A549 (cell line): Measurements from ENCODE around the gene KIAA1210. TPM values are rescaled to one million over a fixed set of nuclear protein-coding genes. Genes with fewer than 3 reads are reported as not detected.
A peak's percentile ranks its signal among the peaks of the same experiment; 100 is the strongest.

Source experiments
- ATAC-seq, 2 experiments: fragments of 200-7000 bp in 1 of 2; fragments of >200 bp in 1 of 2; cut with Nextera tagmentation in 1 of 2; cut with Tn5 transposase in 1 of 2; 3 replicates each; pipeline versions ENCODE4 v1.8.0 to v1.9.1; 2018 to 2020; ENCODE audit warnings: mild to moderate bottlenecking in 1 of 2, moderate library complexity in 1 of 2
- CTCF ChIA-PET: fragments of 300-600 bp; sonication (Branson Sonifier 250); formaldehyde crosslinking; extraction: SDS; loops from one replicate; lab custom pipeline; 2021; ENCODE audit warnings: antibody characterized with exemption, inconsistent platforms; lab: Yijun Ruan, JAX
- POLR2A ChIA-PET: fragments of 350-600 bp; formaldehyde crosslinking; extraction: SDS; loops from one replicate; lab custom pipeline; 2021; ENCODE audit warnings: antibody characterized with exemption, inconsistent platforms; lab: Yijun Ruan, JAX
- DNase-seq, 2 experiments: peaks; one replicate each; pipeline versions ENCODE4 v3.0.0 to v3.0.0-alpha.2; 2011 to 2016; ENCODE audit warnings: low read depth in 1 of 2, low spot score in 1 of 2
- FAIRE-seq: peaks from 2 replicates; lab custom pipeline; 2011; peaks lifted over from hg19 to GRCh38; lab: Jason Lieb, UNC
- H3K27ac ChIP-seq, 2 experiments: fragments of >200 bp; sonication (Bioruptor Twin); formaldehyde crosslinking; 3 replicates each; pipeline ENCODE4 v1.5.1; 2016 to 2017
- H3K4me1 ChIP-seq: fragments of >200 bp; sonication (Bioruptor Twin); formaldehyde crosslinking; 3 replicates; pipeline ENCODE4 v1.6.1; 2016
- H3K4me2 ChIP-seq: fragments of >200 bp; sonication (Bioruptor Twin); formaldehyde crosslinking; 3 replicates; pipeline ENCODE4 v1.6.1; 2016
- H3K4me3 ChIP-seq: fragments of >200 bp; sonication (Bioruptor Twin); formaldehyde crosslinking; 3 replicates; pipeline ENCODE4 v1.5.1; 2016
- H3K9me3 ChIP-seq: fragments of >200 bp; sonication (Bioruptor Twin); formaldehyde crosslinking; 3 replicates; pipeline ENCODE4 v1.6.1; 2016
- CBX2 ChIP-seq: fragments of 200-600 bp; sonication (generic); IDR thresholded peaks from 2 replicates; pipeline ENCODE4 v1.6.1; 2016; ENCODE audit warnings: low read depth, mild to moderate bottlenecking, borderline replicate concordance
- CEBPB ChIP-seq, 2 experiments: fragments of >200 bp in 1 of 2; sonication (Bioruptor Twin) in 1 of 2; formaldehyde crosslinking in 1 of 2; IDR thresholded peaks; 2 replicates each; pipeline ENCODE4 v1.6.1; 2012 to 2016
- CHD4 ChIP-seq: fragments of 200-600 bp; sonication (generic); IDR thresholded peaks from 2 replicates; pipeline ENCODE4 v1.6.1; 2016; ENCODE audit warnings: antibody characterized with exemption, mild to moderate bottlenecking, borderline replicate concordance
- FOSB ChIP-seq: fragments of 250-450 bp; sonication (Bioruptor Pico); IDR thresholded peaks from 2 replicates; pipeline ENCODE4 v1.5.0; 2020; ENCODE audit warnings: mild to moderate bottlenecking, moderate library complexity
- FOSL2 ChIP-seq, 2 experiments: fragments of 450-650 bp in 1 of 2; fragments of >200 bp in 1 of 2; sonication (Bioruptor Twin) in 1 of 2; formaldehyde crosslinking; IDR thresholded peaks; 2 replicates each; pipeline versions ENCODE4 v1.5.0 to v1.6.1; 2016 to 2020; ENCODE audit warnings: mild to moderate bottlenecking in 1 of 2, moderate library complexity in 1 of 2
- FOXS1 ChIP-seq: fragments of 250-450 bp; sonication (Bioruptor Pico); IDR thresholded peaks from 2 replicates; pipeline ENCODE4 v1.5.0; 2020; ENCODE audit warnings: mild to moderate bottlenecking, moderate library complexity
- HDAC2 ChIP-seq: fragments of 200-600 bp; sonication (generic); IDR thresholded peaks from 2 replicates; pipeline ENCODE4 v1.6.1; 2016
- HOXA7 ChIP-seq: fragments of 250-450 bp; sonication (Bioruptor Pico); IDR thresholded peaks from 2 replicates; pipeline ENCODE4 v1.5.0; 2020; ENCODE audit warnings: mild to moderate bottlenecking, moderate library complexity
- HOXB5 ChIP-seq: fragments of 250-450 bp; sonication (Bioruptor Pico); IDR thresholded peaks from 2 replicates; pipeline ENCODE4 v1.5.0; 2020; ENCODE audit warnings: mild to moderate bottlenecking, moderate library complexity
- JUN ChIP-seq, 2 experiments: fragments of >200 bp; sonication (Bioruptor Twin); formaldehyde crosslinking; IDR thresholded peaks; 2 replicates in 1 of 2; 3 replicates in 1 of 2; pipeline ENCODE4 v1.6.1; 2016 to 2017
- JUNB ChIP-seq: fragments of >200 bp; sonication (Bioruptor Twin); formaldehyde crosslinking; IDR thresholded peaks from 2 replicates; pipeline ENCODE4 v1.6.1; 2016
- MAFK ChIP-seq: fragments of 450-650 bp; IDR thresholded peaks from 2 replicates; pipeline ENCODE4 v1.6.1; 2014; ENCODE audit not compliant: partially characterized antibody
- MAZ ChIP-seq: fragments of 150-350 bp; IDR thresholded peaks from 2 replicates; pipeline ENCODE4 v1.6.1; 2014; ENCODE audit warnings: antibody characterized with exemption, low read depth, low read length, borderline replicate concordance
- PHF8 ChIP-seq: fragments of 200-600 bp; sonication (generic); IDR thresholded peaks from 2 replicates; pipeline ENCODE4 v1.6.1; 2016; ENCODE audit warnings: low read depth, mild to moderate bottlenecking, antibody characterized with exemption, moderate library complexity, borderline replicate concordance
- POLR2A ChIP-seq: IDR thresholded peaks from 2 replicates; pipeline ENCODE4 v1.6.1; 2012; ENCODE audit warnings: mild to moderate bottlenecking, low read length
- POLR2AphosphoS2 ChIP-seq: conservative IDR thresholded peaks from 2 replicates; pipeline ENCODE4 v1.6.1; 2012; ENCODE audit warnings: low read length, improper control_type of control experiment, inconsistent platforms
- RCOR1 ChIP-seq: fragments of 150-350 bp; IDR thresholded peaks from 2 replicates; pipeline ENCODE4 v1.6.1; 2014; ENCODE audit warnings: antibody characterized with exemption, low read length, low read depth
- SMC3 ChIP-seq: fragments of >200 bp; sonication (Bioruptor Twin); formaldehyde crosslinking; IDR thresholded peaks from 3 replicates; pipeline ENCODE4 v1.6.1; 2018; ENCODE audit warnings: inconsistent platforms
- ZC3H11A ChIP-seq: fragments of 450-650 bp; IDR thresholded peaks from 2 replicates; pipeline ENCODE4 v1.6.1; 2014; ENCODE audit warnings: antibody characterized with exemption, mild to moderate bottlenecking
- ZFP36 ChIP-seq: fragments of 450-650 bp; IDR thresholded peaks from 2 replicates; pipeline ENCODE4 v1.6.1; 2014; ENCODE audit warnings: borderline replicate concordance; ENCODE audit not compliant: partially characterized antibody
- ZNF302 ChIP-seq: fragments of 250-450 bp; sonication (Bioruptor Pico); IDR thresholded peaks from 2 replicates; pipeline ENCODE4 v1.9.0; 2021; ENCODE audit warnings: inconsistent platforms, mild to moderate bottlenecking, moderate library complexity
- WGBS: methylation state at CpG from one replicate; pipeline ENCODE4 v1.1.6; 2017; ENCODE audit errors: missing lambda C conversion rate; 5-methylcytosine and 5-hydroxymethylcytosine counted together
- polyA plus RNA-seq, 4 experiments: library from polyadenylated mRNA; depleted of rRNA in 3 of 4; stranded (reverse); fragments of >200 nt; fragmentation: RNase III in 1 of 4; extraction: RNeasy Plus Mini Kit Qiagen cat#74134 plus additional on column Dnase treatment in 1 of 4; gene quantifications; 2 replicates in 3 of 4; 3 replicates in 1 of 4; pipeline ENCODE4 v1.2.3, GENCODE V29; 2011 to 2017
- TF ChIP-seq, protein P1 (sequence below): fragments of >200 bp; sonication (Bioruptor Twin); formaldehyde crosslinking; IDR thresholded peaks from 3 replicates; pipeline ENCODE4 v1.5.1; 2016
- TF ChIP-seq, protein P2 (sequence below): IDR thresholded peaks from 2 replicates; pipeline ENCODE4 v1.6.1; 2012; ENCODE audit warnings: low read depth, borderline replicate concordance
- TF ChIP-seq, protein P3 (sequence below): IDR thresholded peaks from 2 replicates; pipeline ENCODE4 v1.6.1; 2012
- TF ChIP-seq, protein P4 (sequence below): fragments of 450-650 bp; IDR thresholded peaks from 2 replicates; pipeline ENCODE4 v1.6.1; 2014; ENCODE audit warnings: antibody characterized with exemption
- TF ChIP-seq, protein P5 (sequence below): fragments of 250-450 bp; sonication (Bioruptor Pico); IDR thresholded peaks from 2 replicates; pipeline ENCODE4 v1.5.0; 2020; ENCODE audit warnings: low read depth, mild to moderate bottlenecking, moderate library complexity

KIAA1210 gene
- polyA plus RNA-seq, 2 of the 4 experiments (the other 2 are of a cell fraction) = 0.01 TPM; not detected in 1

DNA sequence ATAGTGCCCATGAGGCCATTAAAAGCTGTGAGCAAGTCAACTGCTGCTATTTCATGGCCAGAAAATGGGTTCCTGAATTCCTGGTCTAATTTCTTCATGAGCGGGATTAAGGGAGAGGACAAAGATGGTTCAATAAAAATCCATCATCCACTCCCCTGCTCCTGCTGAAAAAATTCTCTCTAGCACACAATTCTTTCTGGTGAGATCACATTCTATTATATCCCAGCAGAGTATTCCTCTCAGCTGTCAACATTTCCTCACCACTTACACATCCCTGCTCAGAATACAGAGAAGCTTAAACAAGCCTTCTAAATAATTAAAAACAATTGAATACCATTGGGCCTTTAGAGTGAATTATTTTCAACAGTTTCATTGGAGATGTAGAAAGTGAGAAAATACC, 45.3 kb downstream of the KIAA1210 start (continued):
- TF ChIP-seq, protein P1, sequence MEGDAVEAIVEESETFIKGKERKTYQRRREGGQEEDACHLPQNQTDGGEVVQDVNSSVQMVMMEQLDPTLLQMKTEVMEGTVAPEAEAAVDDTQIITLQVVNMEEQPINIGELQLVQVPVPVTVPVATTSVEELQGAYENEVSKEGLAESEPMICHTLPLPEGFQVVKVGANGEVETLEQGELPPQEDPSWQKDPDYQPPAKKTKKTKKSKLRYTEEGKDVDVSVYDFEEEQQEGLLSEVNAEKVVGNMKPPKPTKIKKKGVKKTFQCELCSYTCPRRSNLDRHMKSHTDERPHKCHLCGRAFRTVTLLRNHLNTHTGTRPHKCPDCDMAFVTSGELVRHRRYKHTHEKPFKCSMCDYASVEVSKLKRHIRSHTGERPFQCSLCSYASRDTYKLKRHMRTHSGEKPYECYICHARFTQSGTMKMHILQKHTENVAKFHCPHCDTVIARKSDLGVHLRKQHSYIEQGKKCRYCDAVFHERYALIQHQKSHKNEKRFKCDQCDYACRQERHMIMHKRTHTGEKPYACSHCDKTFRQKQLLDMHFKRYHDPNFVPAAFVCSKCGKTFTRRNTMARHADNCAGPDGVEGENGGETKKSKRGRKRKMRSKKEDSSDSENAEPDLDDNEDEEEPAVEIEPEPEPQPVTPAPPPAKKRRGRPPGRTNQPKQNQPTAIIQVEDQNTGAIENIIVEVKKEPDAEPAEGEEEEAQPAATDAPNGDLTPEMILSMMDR = no peak
- TF ChIP-seq CBX2 (no peak), HDAC2 (no peak), ZC3H11A (no peak), POLR2AphosphoS2 (no peak)

DNA sequence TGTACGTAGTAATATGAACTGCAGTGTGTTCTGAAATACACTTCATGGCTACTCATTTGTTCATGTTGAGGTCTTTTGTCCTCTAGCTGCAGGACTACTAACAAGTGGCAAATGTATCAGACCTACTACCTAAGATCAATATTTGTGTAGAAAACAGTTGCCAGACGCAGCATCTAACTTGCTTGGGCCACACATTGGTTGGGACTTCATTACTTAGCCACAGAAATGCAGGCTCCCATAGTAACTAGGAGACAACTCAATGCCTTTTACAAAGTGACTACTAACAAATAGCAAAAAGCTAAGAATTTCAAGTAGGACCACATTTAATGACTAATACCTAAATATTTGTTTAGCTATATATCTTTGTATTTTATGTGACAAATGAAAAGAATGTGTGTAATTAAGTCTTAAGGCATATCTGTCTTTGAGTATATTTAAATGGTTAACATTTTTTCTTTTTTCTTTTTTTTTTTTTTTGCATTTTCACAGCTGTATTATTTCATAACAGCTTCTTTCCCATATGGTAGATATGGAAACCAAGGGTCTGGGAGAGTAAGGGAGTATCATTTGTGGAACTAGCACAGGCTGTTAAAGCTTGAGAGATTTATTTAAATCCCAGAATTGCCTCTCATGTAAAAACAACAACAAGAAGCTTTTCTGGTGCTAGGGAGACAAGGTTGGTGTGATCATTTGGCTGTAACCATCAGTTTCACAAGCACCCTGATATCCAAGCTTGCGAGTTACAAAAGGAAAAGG, 52.2 kb downstream of the KIAA1210 start:
- ChIA-PET POLR2A (no interaction called here), CTCF (interaction anchor here (0.9 to 1.8 kb wide), 7 partner anchors 8 to 227 kb away, joined by 3 to 9 read pairs (median 5); no protein-coding TSS in a partner anchor)
- no peak for TF ChIP-seq CEBPB (IDR thresholded peaks at IDR 0.05)
- no peak for TF ChIP-seq PHF8
- no peak for TF ChIP-seq FOXS1
- no peak for TF ChIP-seq CHD4
- TF ChIP-seq ZNF302 = no peak
- no peak for TF ChIP-seq HDAC2
- TF ChIP-seq FOSB = no peak
- TF ChIP-seq, protein P2, sequence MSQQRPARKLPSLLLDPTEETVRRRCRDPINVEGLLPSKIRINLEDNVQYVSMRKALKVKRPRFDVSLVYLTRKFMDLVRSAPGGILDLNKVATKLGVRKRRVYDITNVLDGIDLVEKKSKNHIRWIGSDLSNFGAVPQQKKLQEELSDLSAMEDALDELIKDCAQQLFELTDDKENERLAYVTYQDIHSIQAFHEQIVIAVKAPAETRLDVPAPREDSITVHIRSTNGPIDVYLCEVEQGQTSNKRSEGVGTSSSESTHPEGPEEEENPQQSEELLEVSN = no peak
- no peak for TF ChIP-seq FOSL2 (IDR thresholded peaks at IDR 0.05)
- no peak for TF ChIP-seq FOSL2 (CRISPR knock-in tag; IDR thresholded peaks at IDR 0.05)
- no peak for TF ChIP-seq RCOR1
- TF ChIP-seq, protein P3, sequence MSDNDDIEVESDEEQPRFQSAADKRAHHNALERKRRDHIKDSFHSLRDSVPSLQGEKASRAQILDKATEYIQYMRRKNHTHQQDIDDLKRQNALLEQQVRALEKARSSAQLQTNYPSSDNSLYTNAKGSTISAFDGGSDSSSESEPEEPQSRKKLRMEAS = no peak
- TF ChIP-seq ZFP36 = no peak
- TF ChIP-seq POLR2A = no peak
- no peaks in the 10 kb centered on the region for H3K9me3 ChIP-seq
- no peak for DNase-seq
- H3K4me1 ChIP-seq = no peaks in the 10 kb centered on the region
- WGBS = 74% methylated on average over 3 of the region's 3 CpGs
- H3K4me2 ChIP-seq = no peak overlapping the region
- no peak overlapping the region for H3K27ac ChIP-seq
- peak; percentile 39 for FAIRE-seq
- no peak for ATAC-seq
- no peak overlapping the region for H3K4me3 ChIP-seq

DNA sequence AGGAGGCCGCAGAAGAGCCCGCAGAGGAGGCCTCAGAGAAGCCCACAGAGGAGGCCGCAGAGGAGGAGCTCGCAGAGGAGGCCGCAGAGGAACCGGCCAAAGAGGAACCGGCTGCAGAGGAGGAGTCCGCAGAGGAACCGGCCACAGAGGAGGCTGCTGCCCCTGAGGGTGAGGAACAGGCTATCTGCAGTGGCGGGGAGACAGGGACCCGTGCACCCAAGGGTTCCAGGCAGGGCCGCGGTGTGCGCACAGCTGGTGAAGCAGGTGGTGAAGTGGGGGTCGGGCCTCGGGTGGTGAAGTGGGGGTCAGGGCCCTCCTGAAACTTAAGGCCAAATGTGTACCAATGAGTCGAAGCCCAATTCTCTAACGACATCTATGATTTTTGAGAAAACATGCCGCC, 53.7 kb downstream of the KIAA1210 start:
- no peak for DNase-seq
- ATAC-seq = no peak
- H3K4me2 ChIP-seq = no peak overlapping the region
- POLR2A ChIA-PET = no interaction called here
- WGBS = 75% methylated on average over 19 of the region's 19 CpGs
- H3K9me3 ChIP-seq = no peaks in the 10 kb centered on the region
- CTCF ChIA-PET = interaction anchor here (1.6 kb wide), 1 partner anchor 67 kb away, joined by 5 read pairs; no protein-coding TSS in a partner anchor
- TF ChIP-seq CHD4 = no peak
- TF ChIP-seq FOXS1 = no peak
- TF ChIP-seq ZFP36 = no peak
- TF ChIP-seq PHF8 = no peak
- TF ChIP-seq CBX2 = no peak
- no peak for TF ChIP-seq MAFK
- TF ChIP-seq, protein P4, sequence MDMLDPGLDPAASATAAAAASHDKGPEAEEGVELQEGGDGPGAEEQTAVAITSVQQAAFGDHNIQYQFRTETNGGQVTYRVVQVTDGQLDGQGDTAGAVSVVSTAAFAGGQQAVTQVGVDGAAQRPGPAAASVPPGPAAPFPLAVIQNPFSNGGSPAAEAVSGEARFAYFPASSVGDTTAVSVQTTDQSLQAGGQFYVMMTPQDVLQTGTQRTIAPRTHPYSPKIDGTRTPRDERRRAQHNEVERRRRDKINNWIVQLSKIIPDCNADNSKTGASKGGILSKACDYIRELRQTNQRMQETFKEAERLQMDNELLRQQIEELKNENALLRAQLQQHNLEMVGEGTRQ = no peak
- TF ChIP-seq, protein P5, sequence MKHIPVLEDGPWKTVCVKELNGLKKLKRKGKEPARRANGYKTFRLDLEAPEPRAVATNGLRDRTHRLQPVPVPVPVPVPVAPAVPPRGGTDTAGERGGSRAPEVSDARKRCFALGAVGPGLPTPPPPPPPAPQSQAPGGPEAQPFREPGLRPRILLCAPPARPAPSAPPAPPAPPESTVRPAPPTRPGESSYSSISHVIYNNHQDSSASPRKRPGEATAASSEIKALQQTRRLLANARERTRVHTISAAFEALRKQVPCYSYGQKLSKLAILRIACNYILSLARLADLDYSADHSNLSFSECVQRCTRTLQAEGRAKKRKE = no peak
- no peak for TF ChIP-seq JUN (IDR thresholded peaks at IDR 0.05)
- TF ChIP-seq, protein P3 = no peak
- no peak for TF ChIP-seq MAZ
- no peak for TF ChIP-seq POLR2A
- TF ChIP-seq HOXA7 (CRISPR knock-in tag) = no peak
- no peak for TF ChIP-seq SMC3
- TF ChIP-seq HOXB5 (CRISPR knock-in tag) = no peak
- no peak for TF ChIP-seq JUNB
- H3K4me1 ChIP-seq = no peaks in the 10 kb centered on the region
- H3K27ac ChIP-seq = no peak overlapping the region
- FAIRE-seq = no peak
- no peak overlapping the region for H3K4me3 ChIP-seq
